GM19099 (cell line): ENCODE data around the gene VCP.

Experiments used
- POLR2A ChIP-seq: IDR thresholded peaks from 3 replicates; pipeline ENCODE4 v1.6.1; 2011; ENCODE audit warnings: low read depth; ENCODE audit not compliant: insufficient read length; ENCODE audit errors: extremely low read depth

Gene VCP

DNA sequence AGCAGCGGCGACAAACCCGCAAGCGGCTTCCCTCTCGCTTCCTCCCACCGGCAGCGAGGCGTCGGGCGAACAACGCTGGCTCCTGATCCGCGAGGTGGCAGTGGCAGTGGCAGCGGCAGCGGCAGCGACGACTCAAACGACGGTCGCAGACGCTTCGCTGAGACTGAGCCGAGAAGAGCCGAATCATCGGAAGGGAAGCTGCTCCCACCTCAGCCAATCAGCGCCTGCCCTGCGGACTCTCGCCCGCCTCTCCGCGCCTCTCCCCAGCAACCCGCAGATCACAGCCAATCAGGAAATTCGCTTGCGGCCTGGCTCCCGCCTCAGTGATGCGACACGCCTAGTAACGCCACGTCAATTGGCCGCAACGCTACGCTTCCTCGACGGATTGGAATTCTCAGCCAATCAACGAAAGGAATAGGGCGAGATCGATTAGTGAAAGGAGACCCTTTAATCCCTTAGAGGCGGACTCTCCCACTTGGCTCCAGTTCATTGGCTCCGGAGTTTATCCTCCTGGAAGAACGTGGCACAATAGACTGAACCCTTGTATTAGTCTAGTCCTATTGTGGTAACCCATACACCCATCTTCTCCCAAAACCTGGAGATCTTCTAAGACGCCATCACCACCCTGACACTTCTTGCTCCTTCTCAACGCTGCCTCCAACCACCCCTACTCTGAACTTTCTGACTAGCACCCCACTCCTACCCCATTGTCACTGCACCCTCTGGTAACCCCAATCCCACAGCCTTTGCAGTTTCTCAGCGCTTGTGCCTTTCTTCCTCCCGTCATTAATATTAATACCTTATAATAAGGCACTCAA is at the start of gene VCP:
VCP (minus strand) TSS at position 165 of the 818 bp plus-strand sequence. CDS start 272 bp downstream, outside the sequence.
- TF ChIP-seq POLR2A: peak; percentile 94

DNA sequence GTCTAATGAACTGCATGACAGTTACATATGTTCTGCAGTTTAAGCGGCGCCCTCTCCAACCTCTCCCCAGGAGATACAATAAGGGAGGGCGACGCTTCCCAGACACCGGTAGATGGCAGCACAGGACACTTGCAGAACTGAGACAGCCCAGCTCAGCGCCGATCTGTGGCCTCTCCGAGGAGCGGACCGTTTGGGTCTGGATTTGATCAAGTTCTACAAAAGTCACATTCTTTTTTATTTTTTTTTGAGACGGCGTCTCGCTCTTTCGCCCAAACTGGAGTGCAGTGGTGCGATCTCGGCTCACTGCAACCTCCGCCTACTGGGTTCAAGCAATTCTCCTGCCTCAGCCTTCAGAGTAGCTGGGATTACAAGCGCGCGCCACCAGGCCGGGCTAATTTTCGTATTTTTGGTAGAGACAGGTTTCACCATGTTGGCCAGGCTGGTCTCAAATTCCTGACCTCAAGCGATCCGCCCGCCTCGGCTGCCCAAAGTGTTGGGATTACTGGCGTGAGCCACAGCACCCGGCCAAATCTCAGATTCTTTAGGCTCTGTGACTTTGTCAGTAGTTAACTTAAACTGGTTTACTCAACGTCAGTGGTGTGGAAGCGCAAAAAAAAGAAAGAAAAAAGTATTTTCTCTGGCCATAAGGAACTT is 44.6 kb upstream of the VCP start:
- TF ChIP-seq POLR2A: no peak

DNA sequence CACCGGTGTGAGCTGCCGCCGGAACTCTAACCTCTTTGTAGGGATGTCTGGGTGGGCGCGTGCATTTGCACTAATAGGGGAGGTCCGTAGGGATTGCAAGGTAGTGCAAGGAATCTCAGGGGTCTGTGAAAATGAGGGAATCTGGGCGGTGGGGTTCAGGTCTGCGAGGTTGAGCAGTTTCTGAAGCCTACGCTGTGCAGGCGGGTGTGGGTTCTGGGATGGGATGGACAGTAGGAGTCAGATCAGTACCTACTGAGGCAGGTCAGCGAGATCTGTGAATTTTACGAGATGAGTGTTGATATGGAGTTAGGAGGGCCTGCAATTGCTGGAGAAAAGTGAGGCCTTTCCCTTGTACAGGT is 44.1 kb upstream of the VCP start:
- no peak for TF ChIP-seq POLR2A

DNA sequence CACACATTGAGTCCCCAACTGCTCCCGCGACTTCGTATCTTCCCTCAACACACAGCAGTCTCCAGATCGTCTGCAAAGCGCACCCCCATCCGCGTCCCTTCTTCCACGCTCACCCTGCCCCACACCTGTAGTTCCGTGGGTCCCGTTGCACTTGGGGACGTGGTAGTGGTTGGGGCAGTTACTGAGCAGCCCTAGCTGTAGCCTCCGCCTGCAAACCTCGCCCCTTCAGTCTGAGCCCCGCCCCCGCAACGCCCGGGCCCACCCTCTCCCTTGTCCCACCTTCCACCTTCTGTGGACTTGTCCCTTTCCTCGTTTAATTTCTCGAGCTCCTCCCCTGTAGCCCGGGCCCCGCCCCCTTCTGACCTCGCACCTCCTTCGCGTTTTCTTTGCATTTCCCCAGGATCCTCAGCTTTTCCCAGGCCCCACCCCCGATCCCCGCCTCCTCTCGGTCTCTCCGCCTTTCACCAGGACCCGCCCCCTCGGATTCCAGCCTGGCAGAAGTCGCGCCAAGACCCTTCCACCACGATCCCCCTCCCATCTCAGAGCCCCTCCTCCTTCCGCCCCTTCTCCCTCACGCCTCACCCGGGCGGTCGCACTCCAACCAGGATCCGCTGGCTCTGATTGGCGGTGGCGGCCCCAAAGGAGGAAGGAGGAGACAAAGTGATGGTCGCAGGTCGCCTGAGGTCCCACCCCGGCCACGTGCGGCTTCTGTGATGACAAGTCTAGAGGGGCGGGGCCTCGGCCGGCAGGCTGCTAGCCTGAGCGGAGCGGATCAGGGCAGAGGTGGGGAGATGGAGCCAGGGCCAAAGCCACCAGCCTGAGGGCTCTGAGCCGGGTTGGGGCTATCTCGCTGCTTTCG is 43.5 kb upstream of the VCP start, which contains the start of gene ATOSB:
ATOSB (minus strand) TSS at position 183 of the 859 bp plus-strand sequence. CDS start 7,588 bp downstream, outside the sequence.
- TF ChIP-seq POLR2A: peak; percentile 37

DNA sequence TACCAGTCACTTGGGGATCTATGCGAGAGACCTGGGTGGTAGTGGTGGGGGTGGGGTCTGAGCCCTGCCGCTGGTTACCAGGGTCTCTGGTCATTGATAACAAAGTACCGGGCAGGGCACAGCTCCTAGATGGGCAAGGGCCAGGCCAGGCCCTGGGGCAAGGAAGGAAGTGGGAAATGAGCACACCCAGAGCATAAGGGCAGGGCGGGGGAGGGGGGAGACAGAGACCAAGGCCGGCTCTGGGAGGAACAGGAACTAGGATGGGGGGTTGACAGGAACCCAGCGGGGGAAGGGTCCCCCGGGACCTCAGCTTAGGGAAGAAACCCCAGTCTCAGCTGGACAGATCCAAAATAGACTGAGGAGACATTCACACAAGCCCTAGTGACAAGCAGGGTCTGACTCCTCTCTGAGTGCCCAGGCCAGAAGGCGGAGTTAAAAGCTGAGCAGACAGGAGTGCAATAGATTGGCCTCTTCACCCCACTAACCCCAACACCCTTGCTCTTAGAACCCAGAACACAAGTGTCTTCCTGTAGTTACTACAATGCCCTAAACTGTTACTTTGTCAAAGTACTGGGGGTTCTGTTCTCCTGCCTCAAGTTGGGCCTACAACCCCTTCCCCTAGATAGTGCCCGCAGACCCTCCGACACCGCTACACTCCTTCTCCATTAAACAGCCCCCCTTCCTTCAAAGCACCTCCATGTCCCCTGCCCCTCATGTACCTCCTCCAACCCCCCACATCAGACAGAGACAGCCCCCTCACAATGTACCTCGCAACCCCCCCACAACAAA is 42.6 kb upstream of the VCP start:
- TF ChIP-seq POLR2A: peak; percentile 28

DNA sequence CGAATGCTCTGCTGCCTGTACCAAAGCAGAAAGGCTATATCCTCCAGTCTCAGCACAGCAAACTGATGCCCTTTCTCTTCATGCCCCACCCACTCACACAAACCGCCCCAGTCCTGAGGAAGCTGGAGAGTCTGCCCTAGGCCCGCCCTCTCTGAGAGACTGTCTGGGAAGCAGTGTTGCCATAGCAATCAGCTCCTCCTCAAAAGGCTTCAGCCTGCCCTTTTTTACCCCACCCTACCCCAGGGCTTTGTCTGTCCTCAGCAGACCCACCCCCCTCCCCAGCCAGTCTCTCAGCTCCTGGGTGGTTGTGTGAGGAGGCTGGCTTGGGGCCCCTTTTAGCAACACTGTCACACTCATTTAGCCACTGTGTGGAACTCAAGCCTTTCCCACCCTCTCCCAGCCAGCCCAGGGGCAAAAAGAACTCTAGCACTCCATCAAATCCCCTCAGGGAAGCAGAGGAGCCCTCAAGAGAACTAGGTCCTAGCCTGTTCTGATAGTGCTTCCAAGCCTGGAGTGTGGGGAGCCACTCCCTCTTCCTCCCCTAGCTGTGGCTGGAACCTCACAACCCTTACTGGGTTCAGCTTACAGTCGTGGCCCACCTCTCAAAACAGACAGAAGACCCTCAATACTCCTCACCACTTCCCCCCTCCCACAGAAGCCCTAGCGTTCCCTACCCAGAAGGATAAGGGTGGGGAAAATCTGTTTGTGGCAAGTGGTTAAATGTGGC is 41.9 kb upstream of the VCP start:
- TF ChIP-seq POLR2A: no peak

DNA sequence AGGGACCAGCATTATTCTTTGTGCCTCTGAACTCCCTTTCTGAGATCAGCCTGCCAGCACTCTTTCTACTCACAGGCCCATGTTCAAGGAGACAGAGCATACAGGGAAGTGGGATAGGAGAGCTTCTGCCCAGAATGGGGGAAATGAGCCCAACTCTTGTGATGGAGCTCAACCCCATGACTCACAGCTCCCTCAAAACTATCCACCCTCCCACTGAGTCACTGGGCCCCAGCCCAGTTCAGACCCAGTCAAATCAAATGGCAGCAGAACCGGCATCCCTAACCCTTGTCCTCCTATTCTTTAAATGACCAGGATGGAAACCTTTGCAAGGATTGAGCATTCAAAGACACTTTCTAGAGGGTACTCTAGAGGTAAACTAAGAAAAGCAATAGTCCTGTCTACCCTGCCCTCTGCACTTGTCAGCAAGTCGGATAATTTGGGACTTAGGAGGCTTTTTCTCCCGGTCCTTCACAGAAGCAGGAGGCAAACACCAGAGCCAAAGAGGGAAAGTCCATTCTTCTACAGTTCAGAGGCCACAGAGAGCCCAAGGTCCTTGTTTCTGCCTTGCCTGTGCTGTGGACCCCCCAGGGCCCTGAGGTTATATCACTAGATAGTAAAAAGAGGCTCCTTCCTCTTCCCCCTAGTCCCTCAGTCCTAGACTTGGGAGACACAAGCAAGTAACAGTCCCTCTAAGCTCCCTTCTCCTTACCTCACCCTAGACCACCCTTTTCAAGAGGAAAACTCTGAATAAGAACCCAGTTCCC is 40.0 kb upstream of the VCP start:
- TF ChIP-seq POLR2A: no peak

DNA sequence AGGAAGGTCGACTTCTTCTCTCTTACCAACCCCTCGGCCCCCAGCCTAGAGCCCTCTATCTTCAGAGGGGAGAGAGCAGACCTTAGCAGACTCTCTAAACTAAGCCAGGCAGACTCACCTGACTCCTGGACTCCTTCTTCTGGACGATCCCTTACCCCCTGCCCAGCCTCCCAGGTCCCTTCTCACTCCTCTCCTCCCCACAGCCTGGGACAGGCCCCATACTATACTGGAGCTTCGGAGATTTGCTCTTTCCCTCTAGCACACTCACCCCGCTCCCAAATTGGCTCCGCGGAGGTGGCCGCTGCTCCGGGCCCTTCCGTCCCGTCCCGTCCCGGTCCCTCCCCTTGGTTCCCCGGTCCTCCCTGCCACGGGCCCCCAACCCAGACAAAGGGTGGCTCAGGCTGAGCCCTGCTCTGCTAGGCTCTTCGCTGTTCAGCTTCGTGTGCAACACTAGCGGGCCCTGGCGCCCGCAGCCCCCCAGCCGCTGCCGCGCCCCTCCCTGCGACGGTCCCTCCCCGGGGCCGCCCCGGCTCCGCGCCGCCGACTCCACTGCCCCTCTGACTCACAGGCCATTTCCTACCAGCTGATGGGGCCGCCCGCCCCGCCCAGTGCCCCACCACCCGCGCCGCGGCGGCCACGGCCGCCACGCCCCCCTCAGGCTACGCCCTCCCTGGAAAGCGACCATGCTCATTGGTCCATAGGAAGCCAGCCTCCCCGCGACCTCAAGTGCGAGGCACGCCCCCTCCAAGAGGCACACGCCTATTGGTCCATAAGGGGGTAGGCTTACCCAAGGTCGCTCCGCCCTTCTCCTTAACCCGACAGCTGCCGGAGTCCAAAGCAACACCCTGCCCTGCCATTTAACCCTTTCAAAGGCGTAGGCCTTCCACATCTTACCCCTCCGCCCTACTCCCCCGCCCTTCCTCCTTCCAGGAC is 38.8 kb upstream of the VCP start:
- TF ChIP-seq POLR2A: no peak

DNA sequence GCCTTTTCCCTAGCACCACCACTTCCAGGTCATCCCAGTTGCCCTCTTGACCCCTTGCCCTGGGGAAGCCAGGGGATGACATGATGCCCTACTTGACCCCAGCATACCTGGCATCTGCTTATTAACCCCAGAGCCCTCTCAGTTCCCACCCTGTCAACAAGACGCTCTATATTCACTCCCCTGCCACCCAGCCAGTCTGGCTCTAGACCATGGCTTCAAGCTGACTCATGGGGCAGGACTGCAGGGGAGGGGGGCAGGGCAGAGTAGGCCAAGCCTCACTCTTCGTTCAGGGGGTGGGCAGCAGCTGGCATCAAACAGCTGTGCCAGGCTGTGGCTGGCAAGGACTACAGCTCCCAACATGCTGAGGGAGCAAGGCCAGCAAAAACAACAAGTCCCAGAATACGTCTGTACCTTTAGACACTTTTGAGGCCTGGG is 37.9 kb upstream of the VCP start:
- TF ChIP-seq POLR2A: no peak

DNA sequence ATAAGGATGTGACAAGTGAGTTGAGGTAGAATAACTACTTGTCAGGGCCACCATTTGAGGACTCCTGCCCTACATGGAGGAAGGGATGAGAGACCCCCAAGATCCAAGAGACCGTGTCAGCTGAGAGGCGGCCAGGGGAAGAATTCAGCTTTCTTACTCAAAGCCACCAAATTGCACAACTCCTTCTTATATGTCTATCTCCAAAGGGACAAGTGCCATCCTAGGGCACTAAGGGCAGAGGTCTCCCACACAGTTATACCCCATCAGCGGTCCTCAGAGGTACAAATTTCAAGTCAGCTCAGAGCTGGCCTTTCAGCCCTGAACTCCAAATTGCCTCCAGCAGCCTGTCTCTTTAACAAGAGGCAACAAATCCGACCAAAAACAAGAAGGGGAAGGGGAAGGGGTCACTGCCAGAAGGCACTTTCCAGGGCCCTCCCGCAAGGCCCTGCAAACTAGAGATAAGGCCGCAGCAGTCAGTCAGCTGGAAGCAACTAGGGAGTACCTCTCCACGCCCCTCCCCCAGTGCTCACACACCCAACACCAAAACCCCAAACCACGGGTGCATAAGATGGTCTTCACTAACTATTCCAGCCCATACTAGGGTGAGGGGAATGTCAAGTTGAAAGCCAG is 36.6 kb upstream of the VCP start:
- no peak for TF ChIP-seq POLR2A

DNA sequence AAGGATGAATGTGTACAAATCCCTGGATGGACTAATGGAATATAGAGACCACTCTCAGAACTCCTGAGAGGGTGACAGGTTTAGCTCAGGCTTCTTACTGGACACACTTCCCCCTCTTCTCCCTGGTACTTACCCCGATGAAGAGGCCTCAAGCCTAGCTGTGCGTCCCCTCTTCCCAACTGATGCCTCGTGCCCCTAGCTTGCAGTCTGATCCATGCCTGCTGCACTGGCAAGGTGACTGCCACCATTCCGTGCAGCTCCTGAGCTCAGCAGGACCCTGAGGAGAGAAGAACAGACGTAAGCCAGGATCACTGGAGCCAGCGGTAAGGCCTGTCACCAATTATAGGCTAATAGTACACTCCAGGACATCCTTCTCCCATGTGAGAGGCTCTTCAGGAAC is 36.0 kb upstream of the VCP start:
- TF ChIP-seq POLR2A: no peak

DNA sequence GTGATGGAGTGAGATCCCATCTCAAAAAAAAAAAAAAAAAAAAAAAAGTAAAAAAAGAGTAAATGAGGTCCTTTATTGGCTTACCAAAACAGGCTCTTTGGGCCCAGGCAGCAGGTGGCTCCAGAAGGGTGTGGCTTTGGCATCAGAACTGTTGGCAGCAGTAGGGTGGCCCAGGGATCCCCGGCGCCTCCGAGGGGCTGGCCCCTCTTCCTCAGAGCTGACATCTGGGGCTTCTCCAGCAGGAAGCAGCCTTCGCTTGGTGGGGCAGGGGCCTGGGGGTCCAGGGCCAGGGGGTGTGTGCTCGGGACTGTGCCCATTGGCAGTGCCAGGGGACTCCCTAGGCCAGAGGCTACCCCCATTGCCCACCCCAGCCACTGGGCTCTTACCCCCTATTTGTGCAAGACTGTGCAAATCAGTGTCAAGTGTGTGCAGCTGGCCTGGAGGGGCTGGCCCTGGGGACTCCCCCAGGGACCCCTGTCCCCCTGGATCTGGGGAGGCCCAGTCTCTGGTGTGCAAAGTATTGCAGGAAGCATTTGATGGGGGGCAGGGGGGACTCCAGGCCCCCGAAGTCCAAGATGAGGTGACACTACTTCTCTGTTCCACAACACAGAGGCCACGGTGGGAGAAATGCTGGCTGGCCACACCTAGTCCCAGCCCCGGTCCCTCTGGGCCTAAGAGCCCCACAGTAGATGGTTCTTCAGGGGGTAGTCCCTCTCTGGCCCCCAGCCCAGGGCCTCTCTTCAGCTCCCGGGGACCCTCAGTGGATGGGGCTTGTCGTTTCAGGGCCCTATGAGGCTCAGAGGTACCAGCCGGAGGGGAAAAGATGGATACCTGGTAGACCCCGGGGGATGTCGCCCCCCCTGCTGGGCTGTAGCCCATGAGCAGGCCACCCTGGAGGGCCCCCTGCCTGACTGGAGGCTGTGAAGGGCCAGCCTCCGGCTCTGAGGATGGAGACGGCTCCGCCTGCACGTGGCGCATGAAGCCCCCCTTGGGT is 35.2 kb upstream of the VCP start:
- TF ChIP-seq POLR2A: no peak
